Bronchial epithelial cell (primary cell): ENCODE results near the gene GLIS1. TPM values are rescaled to one million over a fixed set of nuclear protein-coding genes. Genes with fewer than 3 reads are reported as not detected.
A peak's percentile ranks its signal among the peaks of the same experiment; 100 is the strongest.
"Not testable (repeated sequence)": the region's sequence is repeated elsewhere in the genome, so short reads cannot be mapped to it uniquely, and the experiment has no call there.

Experiments
- DNase-seq: peaks from one replicate; pipeline ENCODE4 v3.0.0-alpha.2; 2010; ENCODE audit warnings: low read depth
- FAIRE-seq: peaks from 2 replicates; lab custom pipeline; 2011; peaks lifted over from hg19 to GRCh38; lab: Jason Lieb, UNC
- H3K27me3 ChIP-seq: 2 replicates; pipeline ENCODE4 v1.5.1; 2011; ENCODE audit warnings: low read length; ENCODE audit not compliant: control insufficient read depth, insufficient read depth
- H3K36me3 ChIP-seq: 2 replicates; pipeline ENCODE4 v1.5.1; 2011; ENCODE audit warnings: low read length; ENCODE audit not compliant: control insufficient read depth, insufficient read depth
- H3K4me3 ChIP-seq: 2 replicates; pipeline ENCODE4 v1.5.1; 2011; ENCODE audit warnings: mild to moderate bottlenecking, low read depth, low read length, control low read depth
- total RNA-seq: library from RNA; depleted of rRNA; stranded (reverse); fragments of >200 nt; gene quantifications from 2 replicates; pipeline ENCODE4 v1.2.1, GENCODE V29; 2014
- TF ChIP-seq, protein P1 (sequence below): IDR thresholded peaks from 2 replicates; pipeline ENCODE4 v1.5.1; 2011; ENCODE audit warnings: mild to moderate bottlenecking, moderate library complexity, low read length, control low read depth, inconsistent platforms; ENCODE audit not compliant: insufficient read depth, severe bottlenecking

GLIS1 gene
- total RNA-seq, 1 donor from 2014 or later, result under 0.01 TPM

DNA sequence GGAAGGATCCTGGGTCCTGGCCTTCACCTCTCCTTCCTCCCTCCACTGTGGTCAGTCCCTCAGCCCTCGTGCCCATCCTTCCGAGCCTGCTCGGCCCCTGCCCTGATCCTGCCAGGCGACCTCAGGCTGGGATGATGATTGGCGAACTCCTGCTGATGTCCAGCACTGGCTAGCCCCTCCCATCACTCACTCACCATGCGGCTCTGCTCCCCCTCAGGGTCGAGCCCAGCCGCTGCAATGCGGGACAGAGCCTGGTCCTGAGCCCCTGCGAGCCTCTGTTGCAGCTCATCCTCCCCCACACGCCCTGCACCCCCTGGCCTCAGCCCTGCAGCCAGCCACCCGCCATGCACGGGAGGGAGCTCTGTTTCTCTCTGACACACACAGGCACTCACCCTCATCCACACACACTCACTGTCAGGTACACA is 179.6 kb downstream of the GLIS1 start:
- no peaks in the 10 kb centered on the region for H3K36me3 ChIP-seq
- peaks cover 2% of the 10 kb centered on the region for H3K27me3 ChIP-seq
- H3K4me3 ChIP-seq, result no peak overlapping the region
- DNase-seq, result no peak
- no peak for FAIRE-seq
- TF ChIP-seq, protein P1, sequence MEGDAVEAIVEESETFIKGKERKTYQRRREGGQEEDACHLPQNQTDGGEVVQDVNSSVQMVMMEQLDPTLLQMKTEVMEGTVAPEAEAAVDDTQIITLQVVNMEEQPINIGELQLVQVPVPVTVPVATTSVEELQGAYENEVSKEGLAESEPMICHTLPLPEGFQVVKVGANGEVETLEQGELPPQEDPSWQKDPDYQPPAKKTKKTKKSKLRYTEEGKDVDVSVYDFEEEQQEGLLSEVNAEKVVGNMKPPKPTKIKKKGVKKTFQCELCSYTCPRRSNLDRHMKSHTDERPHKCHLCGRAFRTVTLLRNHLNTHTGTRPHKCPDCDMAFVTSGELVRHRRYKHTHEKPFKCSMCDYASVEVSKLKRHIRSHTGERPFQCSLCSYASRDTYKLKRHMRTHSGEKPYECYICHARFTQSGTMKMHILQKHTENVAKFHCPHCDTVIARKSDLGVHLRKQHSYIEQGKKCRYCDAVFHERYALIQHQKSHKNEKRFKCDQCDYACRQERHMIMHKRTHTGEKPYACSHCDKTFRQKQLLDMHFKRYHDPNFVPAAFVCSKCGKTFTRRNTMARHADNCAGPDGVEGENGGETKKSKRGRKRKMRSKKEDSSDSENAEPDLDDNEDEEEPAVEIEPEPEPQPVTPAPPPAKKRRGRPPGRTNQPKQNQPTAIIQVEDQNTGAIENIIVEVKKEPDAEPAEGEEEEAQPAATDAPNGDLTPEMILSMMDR, result no peak

GRCh38 chr1:53558739-53559315 is 180.1 kb downstream of the GLIS1 start:
- DNase-seq (no peak), FAIRE-seq (no peak)

GRCh38 chr1:53557830-53558738 is 180.9 kb downstream of the GLIS1 start:
- Histone ChIP-seq H3K4me3 (no peak overlapping the region), H3K36me3 (no peaks in the 10 kb centered on the region), H3K27me3 (peaks cover 1% of the 10 kb centered on the region)
- DNase-seq (no peak), FAIRE-seq (peak; percentile 7)
- TF ChIP-seq, protein P1, result no peak

More at GRCh38 chr1:53558739-53559315, 180.1 kb downstream of the GLIS1 start:
- no peak overlapping the region for H3K4me3 ChIP-seq
- peaks cover 2% of the 10 kb centered on the region for H3K27me3 ChIP-seq
- TF ChIP-seq, protein P1, result no peak
- no peaks in the 10 kb centered on the region for H3K36me3 ChIP-seq

- TF ChIP-seq, protein P1, result no peak
- FAIRE-seq, result no peak
Measured at GRCh38 chr1:53557369-53557768, 181.6 kb downstream of the GLIS1 start.

GRCh38 chr1:53556657-53557227 is 182.2 kb downstream of the GLIS1 start:
- TF ChIP-seq, protein P1, result no peak
- no peak overlapping the region for H3K4me3 ChIP-seq
- no peaks in the 10 kb centered on the region for H3K36me3 ChIP-seq
- DNase-seq (no peak), FAIRE-seq (peak; percentile 55)
- no peaks in the 10 kb centered on the region for H3K27me3 ChIP-seq

More at GRCh38 chr1:53557369-53557768, 181.6 kb downstream of the GLIS1 start:
- Histone ChIP-seq H3K36me3 (no peaks in the 10 kb centered on the region), H3K4me3 (no peak overlapping the region), H3K27me3 (no peaks in the 10 kb centered on the region)
- no peak for DNase-seq

DNA sequence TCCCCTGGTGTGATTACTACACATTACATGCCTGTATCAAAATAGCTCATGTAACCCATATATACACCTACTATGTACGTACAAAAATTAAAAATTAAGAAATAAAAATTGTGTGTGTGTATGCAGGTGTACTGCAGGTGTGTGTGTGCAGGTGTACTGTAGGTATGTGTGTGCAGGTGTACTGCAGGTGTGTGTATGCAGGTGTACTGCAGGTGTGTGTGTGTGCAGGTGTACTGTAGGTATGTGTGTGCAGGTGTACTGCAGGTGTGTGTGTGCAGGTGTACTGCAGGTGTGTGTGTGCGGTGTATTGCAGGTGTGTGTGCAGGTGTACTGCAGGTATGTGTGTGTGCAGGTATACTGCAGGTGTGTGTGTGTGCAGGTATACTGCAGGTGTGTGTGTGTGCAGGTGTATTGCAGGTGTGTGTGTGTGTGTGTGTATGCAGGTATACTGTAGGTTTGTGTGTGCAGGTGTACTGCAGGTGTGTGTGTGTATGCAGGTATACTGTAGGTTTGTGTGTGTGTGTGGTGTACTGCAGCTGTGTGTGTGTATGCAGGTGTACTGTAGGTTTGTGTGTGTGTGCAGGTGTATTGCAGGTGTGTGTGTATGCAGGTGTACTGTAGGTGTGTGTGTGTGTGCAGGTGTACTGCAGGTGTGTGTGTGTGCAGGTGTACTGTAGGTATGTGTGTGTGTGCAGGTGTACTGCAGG is 183.2 kb downstream of the GLIS1 start:
- not testable (repeated sequence) for H3K27me3 ChIP-seq, DNase-seq, H3K36me3 ChIP-seq, H3K4me3 ChIP-seq
- peak; percentile 98 for FAIRE-seq
